Fibroblast of mammary gland (primary cell): ENCODE data around the gene THBS3.

Experiments used
- DNase-seq: peaks from one replicate; pipeline ENCODE4 v3.0.0-alpha.2; 2010; ENCODE audit warnings: low read depth
- H3K4me3 ChIP-seq: 2 replicates; pipeline ENCODE4 v1.5.1; 2011; ENCODE audit warnings: low read depth, mild to moderate bottlenecking, low read length, moderate library complexity; ENCODE audit not compliant: control insufficient read depth
- CTCF ChIP-seq: conservative IDR thresholded peaks from 2 replicates; pipeline ENCODE4 v1.5.1; 2011; ENCODE audit warnings: low read depth, low read length, inconsistent platforms; ENCODE audit not compliant: control insufficient read depth, insufficient read depth

Gene THBS3

GRCh38 chr1:155173478-155174323 lies 34.0 kb downstream of the THBS3 start, which contains the start of gene TRIM46:
TSS of gene TRIM46 (plus strand) at chr1:155173849. CDS start at chr1:155173967, 118 bp downstream.
- TF ChIP-seq CTCF: no peak
- H3K4me3 ChIP-seq: peak within 1 kb of the TSS; percentile 96
- DNase-seq: peak; percentile 36

- peak; percentile 96 for DNase-seq
- peak within 1 kb of the TSS; percentile 96 for H3K4me3 ChIP-seq
- peak; percentile 94 for TF ChIP-seq CTCF
Observed at GRCh38 chr1:155172732-155173477, 34.8 kb downstream of the THBS3 start, which contains the start of gene KRTCAP2. TSS of gene KRTCAP2 (minus strand) at chr1:155173304. CDS start at chr1:155173224, 80 bp downstream.

- TF ChIP-seq CTCF: no peak
- peak overlapping the region; percentile 96 for H3K4me3 ChIP-seq
- DNase-seq: no peak
Observed at GRCh38 chr1:155171836-155172731, 35.6 kb downstream of the THBS3 start.

- no peak overlapping the region for H3K4me3 ChIP-seq
- no peak for DNase-seq
- TF ChIP-seq CTCF: no peak
Observed at GRCh38 chr1:155170806-155171205, 36.9 kb downstream of the THBS3 start.

GRCh38 chr1:155170101-155170785 lies 37.5 kb downstream of the THBS3 start:
- no peak for DNase-seq
- TF ChIP-seq CTCF: no peak
- no peak overlapping the region for H3K4me3 ChIP-seq

- no peak for TF ChIP-seq CTCF
- no peak overlapping the region for H3K4me3 ChIP-seq
- DNase-seq: no peak
Observed at GRCh38 chr1:155169541-155169940, 38.2 kb downstream of the THBS3 start.
